Measurements from ENCODE around the gene FOLR2. TPM values are rescaled to one million over a fixed set of nuclear protein-coding genes. Genes with fewer than 3 reads are reported as not detected.

FOLR2 gene
- total and polyA plus RNA-seq, 2 donors (not counting 1 experiment from before 2014, with no cell fraction given) = 1.5 to 4.7 TPM

- Mint-ChIP-seq H3K4me1 (no peaks in the 10 kb centered on the region), H3K27ac (no peak overlapping the region), H3K27me3 (peaks cover 28% of the 10 kb centered on the region), H3K4me3 (no peak overlapping the region), H3K9me3 (ENCODE audit: insufficient read depth) (no peaks in the 10 kb centered on the region)
- intact Hi-C loops (cut with micrococcal nuclease) = no loop called here
- Histone ChIP-seq H3K27me3 (replicated peaks in 1 of 4; ENCODE audit: control extremely low read depth in 1 of 4, control insufficient read depth in 3 of 4, insufficient read depth in 4 of 4, low read length in 3 of 4) (peaks cover 0 to 4% (median 1%) of the 10 kb centered on the region in 4 experiments), H3K4me1 (ENCODE audit: control insufficient read depth in 2 of 2, insufficient read depth in 2 of 2, low read length in 2 of 2) (peaks cover 0 to 4% of the 10 kb centered on the region in 2 donors), H3K36me3 (replicated peaks in 1 of 2; ENCODE audit: control extremely low read depth in 1 of 2, control insufficient read depth in 1 of 2, extremely low read depth in 1 of 2, insufficient read depth in 2 of 2, low read length in 1 of 2) (no peaks in the 10 kb centered on the region), H3K4me2 (replicated peaks; ENCODE audit: low read depth, low read length, poor library complexity, severe bottlenecking) (no peak overlapping the region), H4K20me1 (ENCODE audit: control insufficient read depth, insufficient read depth, low read length, poor library complexity, severe bottlenecking) (no peaks in the 10 kb centered on the region), H3K9ac (ENCODE audit: low read length) (no peak overlapping the region), H2AFZ (ENCODE audit: insufficient read depth, low read depth, low read length, poor library complexity, severe bottlenecking) (no peak overlapping the region), H3K4me3 (ENCODE audit: control extremely low read depth in 1 of 5, extremely low read depth in 1 of 5, insufficient read depth in 1 of 5, low read depth in 2 of 5, low read length in 4 of 5) (no peak overlapping the region), H3K27ac (ENCODE audit: low read length in 2 of 2) (no peak overlapping the region), H3K9me3 (ENCODE audit: control extremely low read depth in 1 of 3, control insufficient read depth in 2 of 3, insufficient read depth in 1 of 3, low read length in 2 of 3) (no peaks in the 10 kb centered on the region), H3K79me2 (ENCODE audit: control insufficient read depth, insufficient read depth, low read length) (no peaks in the 10 kb centered on the region)
- WGBS (ENCODE audit: insufficient coverage) = 85% methylated on average over 2 of the region's 2 CpGs
- ATAC-seq (ENCODE audit: low read depth) = no peak
- DNase-seq = no peak
- ChIA-PET CTCF (interaction anchor here (0.8 kb wide), 1 partner anchor 1413 kb away, joined by 4 read pairs; no protein-coding TSS in a partner anchor), POLR2A (no interaction called here)
- TF ChIP-seq, protein P1, sequence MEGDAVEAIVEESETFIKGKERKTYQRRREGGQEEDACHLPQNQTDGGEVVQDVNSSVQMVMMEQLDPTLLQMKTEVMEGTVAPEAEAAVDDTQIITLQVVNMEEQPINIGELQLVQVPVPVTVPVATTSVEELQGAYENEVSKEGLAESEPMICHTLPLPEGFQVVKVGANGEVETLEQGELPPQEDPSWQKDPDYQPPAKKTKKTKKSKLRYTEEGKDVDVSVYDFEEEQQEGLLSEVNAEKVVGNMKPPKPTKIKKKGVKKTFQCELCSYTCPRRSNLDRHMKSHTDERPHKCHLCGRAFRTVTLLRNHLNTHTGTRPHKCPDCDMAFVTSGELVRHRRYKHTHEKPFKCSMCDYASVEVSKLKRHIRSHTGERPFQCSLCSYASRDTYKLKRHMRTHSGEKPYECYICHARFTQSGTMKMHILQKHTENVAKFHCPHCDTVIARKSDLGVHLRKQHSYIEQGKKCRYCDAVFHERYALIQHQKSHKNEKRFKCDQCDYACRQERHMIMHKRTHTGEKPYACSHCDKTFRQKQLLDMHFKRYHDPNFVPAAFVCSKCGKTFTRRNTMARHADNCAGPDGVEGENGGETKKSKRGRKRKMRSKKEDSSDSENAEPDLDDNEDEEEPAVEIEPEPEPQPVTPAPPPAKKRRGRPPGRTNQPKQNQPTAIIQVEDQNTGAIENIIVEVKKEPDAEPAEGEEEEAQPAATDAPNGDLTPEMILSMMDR (IDR thresholded peaks at IDR 0.05) = no peak
- TF ChIP-seq EZH2 (IDR thresholded peaks at IDR 0.05; ENCODE audit: borderline replicate concordance, insufficient read depth, low read depth, low read length, poor library complexity, severe bottlenecking) = no peak
These were observed 41.0 kb downstream of the FOLR2 start for GRCh38 chr11:72257570-72257969.

DNA sequence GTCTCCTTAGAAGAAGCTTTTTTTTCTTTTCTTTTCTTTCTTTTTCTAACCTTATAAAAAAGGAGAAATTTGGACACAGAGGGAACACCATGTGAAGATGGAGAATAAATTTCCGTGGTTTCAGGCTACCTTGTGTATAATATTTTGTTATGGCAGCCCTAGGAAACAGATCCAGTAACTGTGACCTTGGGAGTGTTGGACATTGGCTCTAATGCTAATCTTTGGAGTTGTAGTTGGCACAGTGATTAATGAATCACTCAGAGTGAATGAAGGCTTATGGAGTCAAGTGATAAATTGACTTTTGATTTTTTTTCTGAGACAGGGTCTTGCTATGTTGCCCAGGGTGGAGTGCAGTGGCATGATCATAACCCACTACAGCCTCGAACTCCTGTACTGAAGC lies 42.9 kb downstream of the FOLR2 start:
- 72% methylated on average over 2 of the region's 2 CpGs for WGBS (ENCODE audit: insufficient coverage)
- Histone ChIP-seq H3K4me2 (replicated peaks; ENCODE audit: low read depth, low read length, poor library complexity, severe bottlenecking) (no peak overlapping the region), H3K4me3 (ENCODE audit: control extremely low read depth in 1 of 5, extremely low read depth in 1 of 5, insufficient read depth in 1 of 5, low read depth in 2 of 5, low read length in 4 of 5) (no peak overlapping the region), H3K27me3 (replicated peaks in 1 of 4; ENCODE audit: control extremely low read depth in 1 of 4, control insufficient read depth in 3 of 4, insufficient read depth in 4 of 4, low read length in 3 of 4) (peaks cover 0 to 7% (median 1%) of the 10 kb centered on the region in 4 experiments), H2AFZ (ENCODE audit: insufficient read depth, low read depth, low read length, poor library complexity, severe bottlenecking) (no peak overlapping the region), H3K36me3 (replicated peaks in 1 of 2; ENCODE audit: control extremely low read depth in 1 of 2, control insufficient read depth in 1 of 2, extremely low read depth in 1 of 2, insufficient read depth in 2 of 2, low read length in 1 of 2) (no peaks in the 10 kb centered on the region), H4K20me1 (ENCODE audit: control insufficient read depth, insufficient read depth, low read length, poor library complexity, severe bottlenecking) (no peaks in the 10 kb centered on the region), H3K27ac (ENCODE audit: low read length in 2 of 2) (no peak overlapping the region), H3K79me2 (ENCODE audit: control insufficient read depth, insufficient read depth, low read length) (no peaks in the 10 kb centered on the region), H3K4me1 (ENCODE audit: control insufficient read depth in 2 of 2, insufficient read depth in 2 of 2, low read length in 2 of 2) (peaks cover 0 to 4% of the 10 kb centered on the region in 2 donors), H3K9me3 (ENCODE audit: control extremely low read depth in 1 of 3, control insufficient read depth in 2 of 3, insufficient read depth in 1 of 3, low read length in 2 of 3) (no peaks in the 10 kb centered on the region), H3K9ac (ENCODE audit: low read length) (no peak overlapping the region)
- ATAC-seq (ENCODE audit: low read depth) (no peak), DNase-seq (no peak)
- ChIA-PET POLR2A (no interaction called here), CTCF (no interaction called here)
- Mint-ChIP-seq H3K9me3 (ENCODE audit: insufficient read depth) (no peaks in the 10 kb centered on the region), H3K4me3 (no peak overlapping the region), H3K27ac (no peak overlapping the region), H3K4me1 (no peaks in the 10 kb centered on the region), H3K27me3 (peaks cover 36% of the 10 kb centered on the region)
- TF ChIP-seq EZH2 (IDR thresholded peaks at IDR 0.05; ENCODE audit: borderline replicate concordance, insufficient read depth, low read depth, low read length, poor library complexity, severe bottlenecking) = no peak
- TF ChIP-seq, protein P1 (IDR thresholded peaks at IDR 0.05) = no peak
- intact Hi-C loops (cut with micrococcal nuclease) = no loop called here
